Upper lobe of left lung (tissue), 6 donors: ENCODE results near the gene OSBPL7. TPM values are rescaled to one million over a fixed set of nuclear protein-coding genes. Genes with fewer than 3 reads are reported as not detected.

Source experiments
- ATAC-seq, 2 donors: fragments of 200-7000 bp; cut with Tn5 transposase; one replicate each; pipeline ENCODE4 v1.9.1; 2022; ENCODE audit warnings: mild to moderate bottlenecking in 2 of 2, moderate library complexity in 2 of 2; ENCODE audit not compliant: low FRiP score in 2 of 2
- DNase-seq, 2 donors: peaks; one replicate each; pipeline ENCODE4 v3.0.0-alpha.2; 2019 to 2020
- H3K27ac ChIP-seq, 4 donors: fragments of 200-600 bp; sonication (generic); one replicate each; pipeline ENCODE4 v1.5.1; 2016 to 2019
- H3K27me3 ChIP-seq, 4 donors: fragments of 200-600 bp; sonication (generic); one replicate each; pipeline ENCODE4 v1.5.1; 2017 to 2019
- H3K36me3 ChIP-seq, 4 donors: fragments of 200-600 bp; sonication (generic); one replicate each; pipeline ENCODE4 v1.5.1; 2016 to 2019
- H3K4me1 ChIP-seq, 4 donors: fragments of 200-600 bp; sonication (generic); one replicate each; pipeline ENCODE4 v1.5.1; 2018 to 2019
- H3K4me3 ChIP-seq, 4 donors: fragments of 200-600 bp; sonication (generic); one replicate each; pipeline ENCODE4 v1.5.1; 2017 to 2019; ENCODE audit warnings: mild to moderate bottlenecking in 2 of 4, moderate library complexity in 1 of 4
- H3K9me3 ChIP-seq, 4 donors: fragments of 200-600 bp; sonication (generic); one replicate each; pipeline ENCODE4 v1.5.1; 2018 to 2019
- EP300 ChIP-seq, 4 donors: sonication (generic); formaldehyde crosslinking; IDR thresholded peaks; one replicate each; pipeline ENCODE4 v1.5.1; 2017; ENCODE audit warnings: antibody characterized with exemption in 4 of 4, control low read depth in 2 of 4
- POLR2A ChIP-seq, 4 donors: fragments of 450-650 bp; IDR thresholded peaks; one replicate each; pipeline ENCODE4 v1.5.1; 2016 to 2017; ENCODE audit warnings: antibody characterized with exemption in 4 of 4, mild to moderate bottlenecking in 2 of 4
- POLR2AphosphoS5 ChIP-seq, 2 donors: sonication (generic); formaldehyde crosslinking; IDR thresholded peaks; one replicate each; pipeline ENCODE4 v1.5.1; 2017; ENCODE audit warnings: antibody characterized with exemption in 2 of 2
- WGBS, 2 donors: methylation state at CpG; one replicate each; pipeline ENCODE4 v1.1.5; 2017 to 2018; 5-methylcytosine and 5-hydroxymethylcytosine counted together
- total RNA-seq, 6 donors: library from RNA; depleted of rRNA in 4 of 6; stranded (reverse); fragments of >200 nt in 4 of 6; gene quantifications; one replicate each; pipeline versions ENCODE4 v1.1.0 to v1.2.1, GENCODE V29; 2016 to 2021
- TF ChIP-seq, protein P1 (sequence below), 6 experiments: fragments of 450-650 bp in 4 of 6; fragments of 200-600 bp in 2 of 6; sonication (generic) in 2 of 6; IDR thresholded peaks; one replicate each; pipeline ENCODE4 v1.5.1; 2016 to 2019; ENCODE audit warnings: antibody characterized with exemption in 6 of 6
- donor health status: DM: no; HTN: no; CAD: no; lungs with moderate emphysema.
- donor health status: DM: no; HTN: yes; CAD: no; lungs with severe emphysema.

The OSBPL7 gene
- total RNA-seq, 6 donors from 2014 or later = 10.7 to 44.0 (median 19.3) TPM

DNA sequence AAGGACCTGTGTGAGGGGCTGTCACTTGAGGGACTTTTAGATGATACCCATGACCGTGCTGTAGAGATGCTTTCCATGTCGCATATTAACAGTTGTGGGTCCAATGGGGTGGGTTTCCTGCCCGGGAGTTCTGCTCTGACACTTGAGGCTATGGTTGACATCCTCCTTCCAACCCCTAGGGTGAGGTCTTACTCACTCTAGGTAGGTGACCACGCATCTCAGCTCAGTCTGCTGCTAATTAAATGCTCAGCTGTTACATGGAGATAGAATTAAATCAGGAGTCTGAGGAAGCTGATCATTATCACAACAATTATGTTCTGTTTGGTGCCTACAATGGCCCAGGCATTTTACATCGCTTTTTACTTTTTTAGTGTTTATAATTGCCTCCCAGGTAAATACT, 40.2 kb downstream of the OSBPL7 start:
- TF ChIP-seq POLR2AphosphoS5 (IDR thresholded peaks at IDR 0.05) (no peak), POLR2A (IDR thresholded peaks at IDR 0.05) (no peak), EP300 (IDR thresholded peaks at IDR 0.05) (no peak)
- TF ChIP-seq, protein P1, sequence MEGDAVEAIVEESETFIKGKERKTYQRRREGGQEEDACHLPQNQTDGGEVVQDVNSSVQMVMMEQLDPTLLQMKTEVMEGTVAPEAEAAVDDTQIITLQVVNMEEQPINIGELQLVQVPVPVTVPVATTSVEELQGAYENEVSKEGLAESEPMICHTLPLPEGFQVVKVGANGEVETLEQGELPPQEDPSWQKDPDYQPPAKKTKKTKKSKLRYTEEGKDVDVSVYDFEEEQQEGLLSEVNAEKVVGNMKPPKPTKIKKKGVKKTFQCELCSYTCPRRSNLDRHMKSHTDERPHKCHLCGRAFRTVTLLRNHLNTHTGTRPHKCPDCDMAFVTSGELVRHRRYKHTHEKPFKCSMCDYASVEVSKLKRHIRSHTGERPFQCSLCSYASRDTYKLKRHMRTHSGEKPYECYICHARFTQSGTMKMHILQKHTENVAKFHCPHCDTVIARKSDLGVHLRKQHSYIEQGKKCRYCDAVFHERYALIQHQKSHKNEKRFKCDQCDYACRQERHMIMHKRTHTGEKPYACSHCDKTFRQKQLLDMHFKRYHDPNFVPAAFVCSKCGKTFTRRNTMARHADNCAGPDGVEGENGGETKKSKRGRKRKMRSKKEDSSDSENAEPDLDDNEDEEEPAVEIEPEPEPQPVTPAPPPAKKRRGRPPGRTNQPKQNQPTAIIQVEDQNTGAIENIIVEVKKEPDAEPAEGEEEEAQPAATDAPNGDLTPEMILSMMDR (IDR thresholded peaks at IDR 0.05) = no peak
- 63 to 71% methylated on average over 5 of the region's 5 CpGs for WGBS, 2 donors
- Histone ChIP-seq H3K36me3 (no peaks in the 10 kb centered on the region), H3K9me3 (no peaks in the 10 kb centered on the region), H3K4me3 (no peak overlapping the region), H3K4me1 (no peaks in the 10 kb centered on the region), H3K27ac (no peak overlapping the region), H3K27me3 (peaks cover 0 to 10% (median 5%) of the 10 kb centered on the region in 4 donors)
- ATAC-seq (no peak), DNase-seq (no peak)

DNA sequence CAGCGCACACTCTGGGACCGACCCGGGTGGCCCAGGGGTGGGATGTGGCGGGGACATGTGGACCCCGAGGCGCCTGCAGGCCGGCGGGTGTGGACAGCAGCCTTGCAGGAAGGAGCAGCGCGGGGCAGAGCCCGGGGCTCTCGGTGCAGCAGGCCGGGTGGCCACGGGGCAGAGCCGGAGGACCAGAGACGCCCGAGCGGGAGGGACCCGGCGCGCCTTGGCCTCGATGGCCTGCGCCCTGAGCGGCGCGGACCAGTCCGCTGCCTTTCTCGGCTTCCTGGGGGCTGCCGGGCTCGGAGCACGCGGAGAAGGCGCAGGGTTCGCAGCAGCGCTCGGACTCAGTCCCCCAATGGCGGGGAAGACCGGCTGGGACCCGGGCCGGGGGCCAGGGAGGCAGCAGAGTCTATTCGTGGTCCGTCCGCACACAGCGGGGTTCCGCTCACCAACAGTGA, 43.4 kb downstream of the OSBPL7 start:
- Histone ChIP-seq H3K27me3 (peaks cover 0 to 10% (median 5%) of the 10 kb centered on the region in 4 donors), H3K36me3 (no peaks in the 10 kb centered on the region), H3K4me1 (no peaks in the 10 kb centered on the region), H3K27ac (no peak overlapping the region), H3K9me3 (no peaks in the 10 kb centered on the region), H3K4me3 (no peak overlapping the region)
- peak in 1 of 2 donors; percentile 81 for DNase-seq
- no peak for ATAC-seq
- 32 to 51% methylated on average over 9 to 29 of the region's 45 CpGs for WGBS, 2 donors
- TF ChIP-seq, protein P1 (IDR thresholded peaks at IDR 0.05) = no peak
- TF ChIP-seq POLR2AphosphoS5 (IDR thresholded peaks at IDR 0.05) = no peak
- no peak for TF ChIP-seq POLR2A (IDR thresholded peaks at IDR 0.05)
- no peak for TF ChIP-seq EP300 (IDR thresholded peaks at IDR 0.05)

DNA sequence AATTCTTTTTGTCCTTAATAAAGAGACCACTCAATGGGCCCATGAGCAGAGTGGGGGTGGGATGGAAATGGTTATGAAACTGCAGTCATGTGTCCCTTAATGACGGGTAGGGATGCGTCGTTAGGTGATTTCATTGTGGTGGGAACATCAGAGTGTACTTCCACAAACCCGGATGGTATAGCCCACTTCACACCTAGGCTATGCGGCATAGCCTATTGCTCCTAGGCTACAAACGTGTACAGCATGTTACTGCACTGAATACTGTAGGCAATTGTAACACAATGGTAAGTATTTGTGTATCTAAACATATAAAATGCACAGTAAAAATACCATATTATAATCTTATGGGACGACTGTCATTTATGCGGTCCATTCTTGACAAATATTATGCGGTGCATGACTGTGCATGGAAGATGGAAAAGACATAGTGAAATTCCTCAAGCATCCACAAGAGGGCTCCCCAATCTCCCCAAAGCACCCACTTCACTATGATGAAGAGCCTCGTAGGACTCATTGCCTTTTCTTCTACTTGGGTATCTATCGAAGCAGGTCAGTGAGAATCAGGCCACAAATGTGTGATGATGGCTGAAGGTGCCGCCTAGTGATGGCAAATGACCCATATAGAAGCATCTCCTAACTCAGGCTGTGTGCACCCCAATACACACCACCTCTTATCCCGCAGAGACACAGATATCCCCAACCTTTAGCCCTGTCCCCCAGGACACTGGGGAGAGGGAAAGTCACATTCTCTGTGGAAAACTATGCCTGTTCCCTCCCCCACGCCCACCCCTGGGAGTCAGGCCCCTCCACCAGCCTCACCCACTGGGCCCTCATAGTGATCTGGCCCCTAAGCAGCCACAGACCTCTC, 45.0 kb downstream of the OSBPL7 start:
- WGBS, 2 donors = 44 to 55% methylated on average over 14 of the region's 14 CpGs
- H3K4me1 ChIP-seq = no peaks in the 10 kb centered on the region
- DNase-seq (no peak), ATAC-seq (peak; percentile 65 to 75)
- TF ChIP-seq, protein P1 (IDR thresholded peaks at IDR 0.05) = peak; percentile 53 to 74 (median 66)
- TF ChIP-seq POLR2A (IDR thresholded peaks at IDR 0.05) = no peak
- TF ChIP-seq EP300 (IDR thresholded peaks at IDR 0.05) = no peak
- TF ChIP-seq POLR2AphosphoS5 (IDR thresholded peaks at IDR 0.05) = no peak
- peaks cover 0 to 10% (median 5%) of the 10 kb centered on the region in 4 donors for H3K27me3 ChIP-seq
- no peak overlapping the region for H3K4me3 ChIP-seq
- H3K36me3 ChIP-seq = no peaks in the 10 kb centered on the region
- no peak overlapping the region for H3K27ac ChIP-seq
- peaks cover 0 to 6% (median 0%) of the 10 kb centered on the region in 4 donors for H3K9me3 ChIP-seq

- TF ChIP-seq POLR2A (IDR thresholded peaks at IDR 0.05) = no peak
- no peak for TF ChIP-seq POLR2AphosphoS5 (IDR thresholded peaks at IDR 0.05)
- TF ChIP-seq EP300 (IDR thresholded peaks at IDR 0.05) = no peak
- TF ChIP-seq, protein P1 (IDR thresholded peaks at IDR 0.05) = no peak
- 50 to 74% methylated on average over 1 of the region's 1 CpG for WGBS, 2 donors
- peaks cover 0 to 10% (median 5%) of the 10 kb centered on the region in 4 donors for H3K27me3 ChIP-seq
Measured at GRCh38 chr17:47774987-47775580, 46.5 kb downstream of the OSBPL7 start.

More at GRCh38 chr17:47774987-47775580, 46.5 kb downstream of the OSBPL7 start:
- H3K4me3 ChIP-seq = no peak overlapping the region
- DNase-seq (no peak), ATAC-seq (no peak)
- no peaks in the 10 kb centered on the region for H3K4me1 ChIP-seq
- no peaks in the 10 kb centered on the region for H3K36me3 ChIP-seq
- H3K9me3 ChIP-seq = peaks cover 0 to 6% (median 0%) of the 10 kb centered on the region in 4 donors
- no peak overlapping the region for H3K27ac ChIP-seq
